CD4-positive, alpha-beta T cell treated with Interleukin-15 for 4 hours (primary cell): ENCODE data around the gene DLEC1.

Experiments used
- DNase-seq: peaks from one replicate; pipeline ENCODE4 v3.0.0-alpha.2; 2020; ENCODE audit warnings: low spot score

The DLEC1 gene

GRCh38 chr3:38109580-38110313 is 70.7 kb downstream of the DLEC1 start:
- no peak for DNase-seq

- no peak for DNase-seq
Measured at GRCh38 chr3:38110314-38111050, 71.5 kb downstream of the DLEC1 start.

DNA sequence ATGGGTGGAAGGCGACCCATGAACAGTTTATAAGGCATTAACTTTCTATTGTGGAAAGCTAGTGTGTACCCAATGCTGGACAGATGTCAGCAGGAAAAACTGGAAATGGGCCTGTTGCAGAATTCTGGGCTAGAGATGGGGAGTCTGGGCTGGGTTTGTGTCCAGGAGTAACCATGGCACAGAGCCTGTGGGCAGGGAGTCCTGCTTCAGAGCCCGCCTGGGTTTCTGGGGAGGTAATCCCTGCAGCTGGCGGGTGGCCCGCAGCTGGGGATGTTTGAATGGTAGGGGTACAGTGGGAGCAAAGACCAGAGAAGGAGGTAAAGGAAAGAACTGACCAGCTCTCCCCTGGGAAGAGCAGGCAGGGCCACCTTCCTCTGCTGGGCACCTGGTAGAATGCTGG is 72.2 kb downstream of the DLEC1 start:
- no peak for DNase-seq

DNA sequence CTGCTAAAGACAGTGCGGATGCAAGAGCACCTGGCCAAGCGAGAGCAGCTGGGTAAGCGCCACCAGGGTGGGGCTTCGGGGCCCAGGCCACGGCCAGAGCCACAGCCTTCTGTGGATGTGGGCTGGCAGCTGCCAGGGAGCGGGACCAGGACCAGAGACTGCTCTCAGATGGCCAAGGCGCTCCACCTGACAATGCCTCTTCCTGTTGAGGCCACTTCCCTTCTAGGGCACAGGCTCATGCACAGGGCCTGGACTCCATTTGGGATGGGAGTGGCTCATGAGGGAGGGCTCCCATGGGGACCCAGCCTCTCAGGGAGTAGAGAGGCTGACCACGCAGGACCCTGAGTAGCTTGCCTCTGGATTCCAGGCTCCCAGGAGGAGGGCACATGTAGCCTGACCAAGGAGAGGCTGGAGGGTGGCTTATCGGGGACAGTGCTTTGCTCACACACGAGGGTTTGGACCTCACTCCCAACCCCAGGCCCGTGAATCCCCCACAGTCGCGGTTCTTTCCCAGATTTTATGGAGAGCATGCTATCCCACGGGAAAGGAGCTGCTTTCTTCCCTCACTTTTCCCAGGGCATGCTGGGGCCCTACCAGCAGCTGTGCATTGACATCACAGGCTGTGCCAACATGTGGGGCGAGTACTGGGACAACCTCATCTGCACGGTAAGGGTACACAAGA is 72.8 kb downstream of the DLEC1 start:
- no peak for DNase-seq

DNA sequence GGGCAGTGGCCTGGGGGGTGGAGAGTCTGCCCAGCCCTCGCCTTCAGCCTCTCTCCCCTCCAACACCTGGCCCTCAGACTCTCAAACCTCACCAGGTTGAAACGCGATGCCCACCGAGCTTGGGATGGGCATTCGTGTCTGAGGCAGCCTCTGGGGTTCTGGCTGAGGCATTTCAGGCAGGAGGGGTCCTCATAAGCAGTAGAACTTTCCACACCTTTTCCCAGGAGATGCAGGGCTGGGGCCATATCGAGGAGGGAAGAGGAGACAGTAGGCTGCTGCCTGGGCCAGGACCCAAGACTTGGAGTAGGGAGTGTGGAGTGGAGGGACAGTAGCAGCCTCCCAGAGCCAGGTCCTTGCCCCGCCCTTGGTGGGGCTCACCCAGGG is 73.4 kb downstream of the DLEC1 start:
- no peak for DNase-seq

GRCh38 chr3:38114052-38114874 is 75.3 kb downstream of the DLEC1 start:
- DNase-seq = no peak

DNA sequence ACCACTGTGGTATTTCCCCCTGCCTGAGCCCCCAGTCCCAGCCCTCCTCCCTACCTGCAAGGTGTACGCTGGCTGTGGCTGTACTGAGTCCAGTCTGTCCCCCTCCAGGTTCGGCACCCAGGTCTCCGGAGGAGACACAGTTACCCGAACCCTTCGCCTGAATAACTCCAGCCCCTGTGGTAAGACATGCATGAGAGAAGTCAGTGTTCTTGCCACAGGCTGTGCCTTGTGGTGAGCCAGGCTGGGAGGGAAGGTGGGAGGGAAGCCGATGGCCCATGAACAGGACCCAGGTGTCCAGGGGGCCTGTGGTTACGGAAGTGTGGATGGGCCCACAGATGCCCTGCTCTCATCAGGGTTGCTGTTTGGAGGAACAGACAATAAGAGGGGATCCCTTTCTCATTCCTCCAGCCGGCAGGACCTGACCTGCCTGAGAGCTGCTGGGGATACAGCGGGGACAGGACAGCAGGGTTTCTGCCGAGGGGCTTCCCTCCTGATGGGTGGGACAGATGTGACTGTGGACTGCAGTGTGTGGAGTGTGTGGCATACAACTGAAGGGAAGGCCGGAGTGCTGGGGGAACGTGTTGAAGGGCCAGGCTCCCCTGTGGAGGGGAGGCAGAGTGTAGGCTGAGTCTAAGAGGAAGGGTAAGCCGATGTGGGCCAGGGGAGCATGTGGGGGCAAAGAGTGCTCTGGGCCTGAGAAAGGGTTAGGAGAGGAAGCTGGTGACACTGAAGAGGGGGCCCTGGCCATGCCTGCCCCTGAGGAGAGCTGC is 76.1 kb downstream of the DLEC1 start:
- no peak for DNase-seq

DNA sequence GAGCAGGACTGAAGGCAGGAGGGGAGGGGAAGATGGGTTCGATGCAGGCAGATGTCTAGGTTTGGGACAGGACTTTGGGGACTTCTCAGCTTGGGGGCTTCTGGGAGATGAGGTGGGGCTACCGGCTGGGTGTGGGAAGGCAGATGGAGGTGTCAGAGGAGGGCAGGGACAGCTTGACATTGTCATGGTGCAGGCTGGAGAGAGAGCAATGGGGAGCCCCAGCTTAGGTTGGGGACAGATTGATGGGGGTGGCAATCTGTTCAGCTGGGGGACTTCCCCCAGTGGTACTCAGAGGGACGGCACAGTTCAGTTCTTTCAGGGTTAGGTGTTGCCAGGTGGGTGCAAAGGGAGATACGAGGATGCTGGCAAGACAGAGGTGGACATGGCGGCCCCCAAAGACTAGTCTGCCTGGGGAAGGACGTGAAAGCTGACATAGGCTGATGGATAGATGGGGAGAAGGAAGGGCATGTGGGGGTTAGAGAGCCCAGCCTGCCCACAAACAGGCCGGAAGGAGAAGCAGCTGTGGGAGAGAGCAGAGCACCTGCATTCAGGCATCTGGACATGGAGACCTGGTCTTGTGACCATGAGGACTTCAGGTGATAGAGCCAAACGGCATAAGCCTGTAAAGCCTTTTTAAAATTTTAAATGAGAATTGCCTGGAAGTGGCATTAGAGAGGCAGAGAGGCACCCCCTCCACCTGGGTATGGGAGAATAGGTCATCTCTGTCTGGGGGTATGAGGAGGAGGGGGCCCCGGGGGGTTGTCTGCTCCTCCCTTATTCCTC is 76.8 kb downstream of the DLEC1 start:
- no peak for DNase-seq

DNA sequence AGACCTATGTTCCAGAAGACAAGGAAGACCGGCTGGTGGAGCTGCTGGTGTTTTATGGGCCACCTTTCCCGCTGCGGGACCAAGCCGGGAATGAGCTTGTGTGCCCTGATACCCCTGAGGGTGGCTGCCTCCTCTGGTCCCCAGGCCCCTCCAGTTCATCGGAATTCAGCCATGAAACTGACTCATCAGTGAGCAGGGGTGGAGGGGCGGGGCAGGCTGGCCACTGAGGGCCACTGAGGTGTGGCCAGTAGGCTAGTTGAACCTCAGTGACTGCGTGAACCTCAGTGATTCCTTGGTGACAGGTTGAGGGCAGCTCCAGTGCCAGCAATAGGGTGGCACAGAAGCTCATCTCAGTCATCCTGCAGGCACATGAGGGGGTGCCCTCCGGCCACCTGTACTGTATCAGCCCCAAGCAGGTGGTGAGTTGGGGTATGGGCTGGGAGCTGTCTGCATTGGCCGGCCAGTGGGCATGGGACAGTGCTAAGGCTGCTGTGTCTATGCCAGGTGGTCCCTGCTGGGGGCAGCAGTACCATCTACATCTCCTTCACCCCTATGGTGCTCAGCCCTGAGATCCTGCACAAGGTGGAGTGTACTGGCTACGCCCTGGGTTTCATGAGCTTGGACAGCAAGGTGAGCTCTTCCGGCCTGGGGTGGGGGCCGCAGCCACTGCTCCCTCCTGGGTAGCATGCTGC is 77.6 kb downstream of the DLEC1 start:
- DNase-seq = no peak

DNA sequence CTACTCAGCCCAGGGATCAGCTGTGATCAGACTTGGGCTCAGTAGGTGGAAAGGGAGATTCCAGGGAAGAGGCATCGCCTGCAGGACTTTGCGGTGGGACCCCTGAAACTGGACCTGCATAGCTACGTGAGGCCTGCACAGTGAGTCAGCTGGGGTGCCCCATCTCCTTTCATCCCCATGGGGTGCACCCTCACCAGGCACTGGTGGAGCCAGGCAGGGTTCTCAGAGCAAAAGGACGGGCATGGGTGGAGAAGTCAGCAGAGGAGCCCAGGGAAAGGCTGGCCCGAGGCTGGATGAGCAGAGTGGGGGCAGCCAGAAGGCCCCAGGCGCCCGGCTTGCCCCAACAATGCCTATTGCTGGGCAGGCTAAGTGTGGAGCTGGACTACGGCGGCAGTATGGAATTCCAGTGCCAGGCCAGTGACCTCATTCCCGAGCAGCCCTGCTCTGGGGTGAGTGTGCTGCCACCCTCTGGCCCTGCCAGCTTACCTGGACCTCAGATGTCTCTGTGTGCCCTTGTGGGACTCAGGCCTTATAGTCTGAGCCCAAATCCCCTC is 78.2 kb downstream of the DLEC1 start:
- no peak for DNase-seq

DNA sequence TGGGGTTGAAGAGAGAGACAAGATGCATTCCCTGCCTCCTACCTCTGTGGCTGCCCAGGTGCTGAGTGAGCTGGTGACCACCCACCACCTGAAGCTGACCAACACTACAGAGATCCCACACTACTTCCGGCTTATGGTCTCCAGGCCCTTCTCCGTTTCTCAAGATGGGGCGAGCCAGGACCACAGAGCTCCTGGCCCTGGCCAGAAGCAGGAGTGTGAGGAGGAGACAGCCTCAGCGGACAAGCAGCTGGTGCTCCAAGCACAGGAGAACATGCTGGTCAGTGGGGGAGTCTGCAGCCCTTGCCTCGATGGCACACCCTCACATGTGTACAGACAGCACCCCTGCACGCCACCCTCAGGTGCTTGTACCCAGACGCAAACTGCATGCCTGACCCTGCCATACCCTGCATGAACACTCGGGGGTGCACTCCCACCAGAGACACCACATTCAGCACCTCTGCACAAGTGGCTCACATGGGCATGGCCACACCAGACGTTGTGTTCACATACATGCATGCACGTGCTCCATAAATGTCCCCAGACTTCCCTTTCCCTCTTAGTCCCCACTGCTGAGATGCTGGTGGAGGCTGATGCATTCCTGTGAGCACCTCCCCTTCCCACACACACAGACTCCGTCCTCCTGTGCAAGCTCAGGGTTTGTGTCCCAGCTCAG is 78.9 kb downstream of the DLEC1 start:
- peak; percentile 75 for DNase-seq

- DNase-seq = no peak
Measured at GRCh38 chr3:38118421-38119247, 79.6 kb downstream of the DLEC1 start.

- DNase-seq = no peak
Measured at GRCh38 chr3:38119248-38119544, 80.2 kb downstream of the DLEC1 start.

- no peak for DNase-seq
Measured at GRCh38 chr3:38119821-38120692, 81.0 kb downstream of the DLEC1 start.

GRCh38 chr3:38120693-38121450 is 81.9 kb downstream of the DLEC1 start:
- no peak for DNase-seq

DNA sequence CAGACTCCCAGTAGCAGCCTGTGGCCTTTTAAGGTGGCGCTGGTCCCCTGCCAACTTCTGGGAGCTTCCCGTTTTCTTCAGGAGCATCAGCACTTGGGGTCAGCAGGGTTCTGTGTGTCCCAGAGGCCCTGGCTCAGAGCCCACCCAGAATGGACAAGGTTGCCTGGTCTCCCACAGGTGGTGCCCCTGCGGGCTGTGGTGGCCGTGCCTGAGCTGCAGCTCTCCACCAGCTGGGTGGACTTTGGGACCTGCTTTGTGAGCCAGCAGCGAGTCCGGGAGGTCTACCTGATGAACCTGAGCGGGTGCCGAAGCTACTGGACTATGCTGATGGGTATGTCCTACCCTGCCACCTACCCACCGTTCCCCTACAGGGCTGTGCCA is 82.4 kb downstream of the DLEC1 start:
- no peak for DNase-seq
